Panc1 (cell line): Measurements from ENCODE around the gene AGPAT3. TPM values are rescaled to one million over a fixed set of nuclear protein-coding genes. Genes with fewer than 3 reads are reported as not detected.

Source experiments
- ATAC-seq: fragments of 200-7000 bp; cut with Tn5 transposase; 2 replicates; pipeline ENCODE4 v1.9.1; 2020; ENCODE audit warnings: mild to moderate bottlenecking, moderate library complexity
- BruUV-seq: library from RNA; stranded (reverse); fragments of 400-500 nt; replicated peaks from 2 replicates; lab custom pipeline; 2021; lab: Mats Ljungman, UMichigan
- CTCF ChIA-PET: fragments of 300-600 bp; sonication (Branson Sonifier 250); formaldehyde crosslinking; loops from one replicate; lab custom pipeline; 2022; ENCODE audit warnings: antibody characterized with exemption; lab: Charles Lee
- POLR2A ChIA-PET: fragments of 300-600 bp; sonication (Branson Sonifier 250); formaldehyde crosslinking; loops from one replicate; lab custom pipeline; 2022; ENCODE audit warnings: antibody characterized with exemption; lab: Charles Lee
- DNase-seq: peaks from one replicate; pipeline ENCODE4 v3.0.0-alpha.2; 2010; ENCODE audit warnings: low read depth, low spot score
- H3K27ac ChIP-seq: 2 replicates; pipeline ENCODE4 v1.5.1; 2011; ENCODE audit warnings: mild to moderate bottlenecking, low read length, inconsistent platforms
- H3K27me3 ChIP-seq: fragments of 200-500 bp; sonication (Bioruptor generic); 2 replicates; pipeline ENCODE4 v1.6.0; 2014; ENCODE audit warnings: low read length, inconsistent platforms; ENCODE audit not compliant: control insufficient read depth, insufficient read depth
- H3K36me3 ChIP-seq: fragments of 200-500 bp; sonication (Bioruptor generic); 2 replicates; pipeline ENCODE4 v1.5.1; 2014; ENCODE audit warnings: inconsistent platforms, mild to moderate bottlenecking, low read length, moderate library complexity; ENCODE audit not compliant: control insufficient read depth, insufficient read depth
- H3K4me1 ChIP-seq: 2 replicates; pipeline ENCODE4 v1.5.1; 2011; ENCODE audit warnings: inconsistent platforms, mild to moderate bottlenecking, low read length, moderate library complexity; ENCODE audit not compliant: control insufficient read depth, insufficient read depth
- H3K4me3 ChIP-seq, 2 experiments: 2 replicates each; pipeline ENCODE4 v1.5.1; 2011 to 2012; ENCODE audit warnings: low read depth in 2 of 2, low read length in 2 of 2, mild to moderate bottlenecking in 2 of 2, inconsistent platforms in 1 of 2, moderate library complexity in 1 of 2
- H3K9me3 ChIP-seq: fragments of 200-500 bp; sonication (Bioruptor generic); 2 replicates; pipeline ENCODE4 v1.5.1; 2014; ENCODE audit warnings: low read depth, mild to moderate bottlenecking, inconsistent platforms, low read length, moderate library complexity; ENCODE audit not compliant: control insufficient read depth, insufficient read depth
- CTCF ChIP-seq: fragments of 450-650 bp; IDR thresholded peaks from 2 replicates; pipeline ENCODE4 v1.5.1; 2017; ENCODE audit warnings: mild to moderate bottlenecking
- POLR2AphosphoS5 ChIP-seq: IDR thresholded peaks from 2 replicates; pipeline ENCODE4 v1.6.1; 2012; ENCODE audit warnings: mild to moderate bottlenecking, low read depth, low read length, moderate library complexity
- REST ChIP-seq, 2 experiments: IDR thresholded peaks; 2 replicates each; pipeline ENCODE4 v1.6.1; 2011 to 2012; ENCODE audit warnings: low read depth in 2 of 2, control low read depth in 1 of 2, low read length in 1 of 2, mild to moderate bottlenecking in 1 of 2, moderate library complexity in 1 of 2; ENCODE audit not compliant: insufficient read depth in 1 of 2
- SIN3A ChIP-seq: IDR thresholded peaks from 2 replicates; pipeline ENCODE4 v1.6.1; 2012; ENCODE audit warnings: low read depth, mild to moderate bottlenecking, low read length, moderate library complexity, borderline replicate concordance; ENCODE audit not compliant: insufficient read depth
- TCF7L2 ChIP-seq: IDR thresholded peaks from 2 replicates; pipeline ENCODE4 v1.6.1; 2011; ENCODE audit warnings: mild to moderate bottlenecking, low read depth, low read length, inconsistent platforms
- in situ Hi-C: cut with HindIII; loops from 2 replicates; pipeline ENCODE4 v1.10.0; 2016; ENCODE audit warnings: low sequenced_read_pairs, low pct_unique_long_range_greater_than_20kb
- intact Hi-C: fragments of 100-400 bp; cut with micrococcal nuclease; formaldehyde crosslinking; loops from one replicate; pipeline ENCODE4 v1.10.0; 2022; ENCODE audit not compliant: unreplicated experiment
- total RNA-seq: library from RNA; stranded (reverse); gene quantifications from one replicate; pipeline ENCODE4 v1.2.1, GENCODE V29; 2021; ENCODE audit not compliant: unreplicated experiment

The AGPAT3 gene
- total RNA-seq, 1 experiment from 2014 or later, result 40.1 TPM

- intact Hi-C loops, result no loop called here
- ATAC-seq (no peak), DNase-seq (no peak)
- Histone ChIP-seq H3K36me3 (no peaks in the 10 kb centered on the region; the same call in 1 of the 2 replicates), H3K27me3 (no peaks in the 10 kb centered on the region), H3K9me3 (no peaks in the 10 kb centered on the region), H3K4me1 (peaks cover 14% of the 10 kb centered on the region), H3K4me3 (no peak overlapping the region), H3K27ac (no peak overlapping the region)
- ChIA-PET CTCF (no interaction called here), POLR2A (interaction anchor here (0.6 kb wide), 1 partner anchor 10 kb away, joined by 3 read pairs; no protein-coding TSS in a partner anchor)
- TF ChIP-seq REST (IDR thresholded peaks at IDR 0.05; ENCODE audit: insufficient read depth in 1 of 2, low read depth in 2 of 2, low read length in 1 of 2) (no peak), SIN3A (no peak), CTCF (no peak), TCF7L2 (no peak), POLR2AphosphoS5 (no peak)
- no TSS peak for BruUV-seq
- in situ Hi-C loops, result no loop called here
Measured at GRCh38 chr21:44018127-44018526, 153.1 kb downstream of the AGPAT3 start.

GRCh38 chr21:44018813-44019567 is 154.0 kb downstream of the AGPAT3 start:
- CTCF ChIA-PET, result no interaction called here
- ATAC-seq, result no peak
- POLR2A ChIA-PET, result no interaction called here

More at GRCh38 chr21:44018813-44019567, 154.0 kb downstream of the AGPAT3 start:
- TF ChIP-seq REST (IDR thresholded peaks at IDR 0.05; ENCODE audit: insufficient read depth in 1 of 2, low read depth in 2 of 2, low read length in 1 of 2) (no peak), SIN3A (no peak), CTCF (no peak), TCF7L2 (no peak)
- in situ Hi-C loops, result no loop called here
- Histone ChIP-seq H3K4me1 (peaks cover 8% of the 10 kb centered on the region), H3K9me3 (no peaks in the 10 kb centered on the region), H3K27ac (no peak overlapping the region), H3K36me3 (no peaks in the 10 kb centered on the region), H3K27me3 (no peaks in the 10 kb centered on the region), H3K4me3 (no peak overlapping the region)
- intact Hi-C loops, result no loop called here
- no peak for DNase-seq
- BruUV-seq, result no TSS peak
